Natural killer cell treated with Interleukin-12 subunit alpha and Interleukin-12 subunit beta and Interleukin-15 and Interleukin-18, amount 100 ng/mL, for 72 hours (primary cell): ENCODE data around the gene ZMYM2. TPM values are rescaled to one million over a fixed set of nuclear protein-coding genes. Genes with fewer than 3 reads are reported as not detected.
"Not testable (repeated sequence)": the region's sequence is repeated elsewhere in the genome, so short reads cannot be mapped to it uniquely, and the experiment has no call there.

Experiments used
- ATAC-seq, 2 donors: fragments of 150-1000 bp; cut with Tn5 transposase in 1 of 2; sonication (Bioruptor Pico), chemical (Tn5 transposase) in 1 of 2; 2 replicates each; pipeline ENCODE4 v1.10.0; 2021
- DNase-seq: peaks from one replicate; pipeline ENCODE4 v3.0.0; 2022; ENCODE audit warnings: low spot score
- H3K27ac Mint-ChIP-seq, 2 donors: 1 replicate in 1 of 2; 2 replicates in 1 of 2; pipeline ENCODE4 v1.8.0; 2022; ENCODE audit warnings: mixed read lengths in 2 of 2, mild to moderate bottlenecking in 1 of 2, moderate library complexity in 1 of 2
- H3K27me3 Mint-ChIP-seq, 2 donors: 1 replicate in 1 of 2; 2 replicates in 1 of 2; pipeline ENCODE4 v1.8.0; 2022; ENCODE audit warnings: mixed read lengths in 2 of 2
- H3K36me3 Mint-ChIP-seq: one replicate; pipeline ENCODE4 v1.8.0; 2022; ENCODE audit warnings: mixed read lengths
- H3K4me1 Mint-ChIP-seq, 2 donors: 1 replicate in 1 of 2; 2 replicates in 1 of 2; pipeline ENCODE4 v1.8.0; 2022; ENCODE audit warnings: low read depth in 2 of 2, mixed read lengths in 2 of 2, mild to moderate bottlenecking in 1 of 2
- H3K4me3 Mint-ChIP-seq: one replicate; pipeline ENCODE4 v1.8.0; 2022; ENCODE audit warnings: mixed read lengths
- H3K9me3 Mint-ChIP-seq: 2 replicates; pipeline ENCODE4 v1.8.0; 2022; ENCODE audit warnings: mixed read lengths
- total RNA-seq, 2 donors: library from RNA; stranded (reverse); gene quantifications; one replicate each; pipeline ENCODE4 v1.2.3, GENCODE V29; 2022

Gene ZMYM2
- total RNA-seq, 2 donors from 2014 or later, result 37.7 to 56.7 TPM

DNA sequence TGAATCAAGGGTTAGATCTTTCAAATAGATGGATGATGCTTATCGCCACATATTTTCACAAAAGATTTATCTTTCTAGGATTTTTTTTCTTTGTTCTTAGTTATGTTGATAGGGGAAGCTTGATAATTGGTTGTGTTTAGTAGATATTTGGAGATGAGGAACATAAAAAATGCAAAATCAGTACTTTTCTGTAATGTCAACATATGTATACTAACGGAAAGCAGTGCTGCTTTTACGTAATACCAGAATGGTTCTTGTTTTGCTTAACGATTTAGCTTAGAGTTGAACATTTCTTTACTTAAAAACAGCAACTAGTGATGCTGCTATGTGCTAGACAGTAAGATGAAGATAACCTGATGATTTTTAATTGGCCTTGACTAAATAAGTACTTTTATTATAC is 3.0 kb downstream of the ZMYM2 start:
- Mint-ChIP-seq H3K27ac (peak overlapping the region; percentile 11 to 88), H3K36me3 (no peaks in the 10 kb centered on the region), H3K4me3 (peak overlapping the region; percentile 53), H3K9me3 (no peaks in the 10 kb centered on the region), H3K4me1 (peaks cover 13 to 21% of the 10 kb centered on the region in 2 donors), H3K27me3 (no peaks in the 10 kb centered on the region)
- DNase-seq (no peak), ATAC-seq (no peak)

- H3K36me3 Mint-ChIP-seq, result peaks cover 2% of the 10 kb centered on the region
- DNase-seq, result no peak
- peaks cover 15 to 24% of the 10 kb centered on the region in 2 donors for H3K4me1 Mint-ChIP-seq
- no peaks in the 10 kb centered on the region for H3K9me3 Mint-ChIP-seq
- ATAC-seq, result no peak
- no peak overlapping the region for H3K4me3 Mint-ChIP-seq
- H3K27me3 Mint-ChIP-seq, result no peaks in the 10 kb centered on the region
- H3K27ac Mint-ChIP-seq, result peak overlapping the region in 1 of 2 donors; percentile 88
Measured at GRCh38 chr13:19961924-19962323, 3.4 kb downstream of the ZMYM2 start.

DNA sequence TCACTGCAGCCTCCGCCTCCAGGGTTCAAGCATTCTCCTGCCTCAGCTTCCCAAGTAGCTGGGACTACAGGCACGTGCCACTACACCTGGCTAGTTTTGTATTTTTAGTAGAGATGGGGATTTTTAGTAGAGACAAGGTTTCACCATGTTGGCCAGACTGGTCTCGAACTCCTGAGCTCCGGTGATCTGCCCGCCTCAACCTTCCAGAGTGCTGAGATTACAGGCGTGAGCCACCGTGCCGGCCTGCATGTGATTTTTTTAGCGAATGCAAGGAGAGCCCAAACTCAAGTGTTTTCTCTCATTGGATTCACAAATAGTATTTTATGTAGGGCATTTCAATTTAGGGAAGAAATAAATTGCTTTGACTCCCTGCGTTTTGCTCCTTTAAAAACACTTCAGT is 4.4 kb downstream of the ZMYM2 start:
- Mint-ChIP-seq H3K9me3 (no peaks in the 10 kb centered on the region), H3K27ac (peak overlapping the region in 1 of 2 donors; percentile 48), H3K4me1 (peaks cover 17 to 27% of the 10 kb centered on the region in 2 donors), H3K4me3 (no peak overlapping the region), H3K27me3 (no peaks in the 10 kb centered on the region), H3K36me3 (peaks cover 6% of the 10 kb centered on the region)
- DNase-seq (no peak), ATAC-seq (no peak)

DNA sequence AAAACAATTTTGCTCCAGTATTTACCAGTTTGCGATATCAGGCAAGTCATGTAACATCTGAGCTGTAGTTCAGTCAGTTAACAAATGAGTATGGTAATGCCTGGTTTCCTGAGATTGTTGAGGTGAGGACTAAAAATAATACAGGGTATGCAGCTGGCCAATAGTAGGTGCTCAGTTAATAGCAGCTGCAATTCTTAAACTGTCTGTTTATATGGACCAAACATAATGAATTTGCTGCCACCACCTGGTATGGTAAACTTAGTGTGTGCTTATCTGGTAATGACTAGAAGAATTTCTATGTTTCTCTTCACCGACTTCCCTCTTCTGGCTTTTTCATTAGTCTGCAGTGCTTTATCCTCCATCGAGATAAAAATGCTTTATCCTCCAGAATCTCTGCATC is 9.1 kb downstream of the ZMYM2 start:
- DNase-seq (no peak), ATAC-seq (no peak)
- H3K36me3 Mint-ChIP-seq, result peaks cover 6% of the 10 kb centered on the region
- H3K4me3 Mint-ChIP-seq, result no peak overlapping the region
- H3K27me3 Mint-ChIP-seq, result no peaks in the 10 kb centered on the region
- H3K27ac Mint-ChIP-seq, result no peak overlapping the region
- H3K4me1 Mint-ChIP-seq, result peaks cover 7 to 10% of the 10 kb centered on the region in 2 donors
- no peaks in the 10 kb centered on the region for H3K9me3 Mint-ChIP-seq

DNA sequence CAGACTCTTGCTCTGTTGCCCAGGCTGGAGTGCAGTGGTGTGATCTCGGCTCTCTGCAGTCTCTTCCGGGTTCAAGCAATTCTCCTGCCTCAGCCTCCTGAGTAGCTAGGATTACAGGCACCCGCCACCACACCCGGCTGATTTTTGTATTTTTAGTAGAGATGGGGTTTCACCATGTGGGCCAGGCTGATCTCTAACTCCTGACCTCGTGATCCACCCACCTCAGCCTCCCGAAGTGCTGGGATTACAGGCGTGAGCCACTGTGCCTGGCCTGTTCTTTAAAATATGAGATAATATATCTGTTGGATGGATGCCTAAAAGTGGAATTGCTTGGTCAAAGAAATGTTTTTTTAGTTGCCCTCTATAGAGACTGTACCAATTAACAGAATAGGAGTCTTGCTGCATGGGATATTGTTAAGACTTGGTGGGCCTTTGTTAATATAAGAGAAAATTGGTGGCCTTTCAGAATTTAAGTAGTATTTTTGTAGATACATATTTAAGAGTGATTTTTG is 16.0 kb downstream of the ZMYM2 start:
- H3K4me1 Mint-ChIP-seq, result peaks cover 10 to 22% of the 10 kb centered on the region in 2 donors
- not testable (repeated sequence) for ATAC-seq
- peaks cover 23% of the 10 kb centered on the region for H3K36me3 Mint-ChIP-seq

GRCh38 chr13:19978831-19979437 is 20.4 kb downstream of the ZMYM2 start:
- peaks cover 6% of the 10 kb centered on the region for H3K9me3 Mint-ChIP-seq
- ATAC-seq (no peak), DNase-seq (no peak)
- H3K4me3 Mint-ChIP-seq, result no peak overlapping the region
- H3K27me3 Mint-ChIP-seq, result no peaks in the 10 kb centered on the region
- no peak overlapping the region for H3K27ac Mint-ChIP-seq
- peaks cover 19 to 30% of the 10 kb centered on the region in 2 donors for H3K4me1 Mint-ChIP-seq
- peaks cover 24% of the 10 kb centered on the region for H3K36me3 Mint-ChIP-seq

More for the DNA sequence above, 16.0 kb downstream of the ZMYM2 start:
- not testable (repeated sequence) for H3K27ac Mint-ChIP-seq, DNase-seq, H3K4me3 Mint-ChIP-seq, H3K9me3 Mint-ChIP-seq, H3K27me3 Mint-ChIP-seq

DNA sequence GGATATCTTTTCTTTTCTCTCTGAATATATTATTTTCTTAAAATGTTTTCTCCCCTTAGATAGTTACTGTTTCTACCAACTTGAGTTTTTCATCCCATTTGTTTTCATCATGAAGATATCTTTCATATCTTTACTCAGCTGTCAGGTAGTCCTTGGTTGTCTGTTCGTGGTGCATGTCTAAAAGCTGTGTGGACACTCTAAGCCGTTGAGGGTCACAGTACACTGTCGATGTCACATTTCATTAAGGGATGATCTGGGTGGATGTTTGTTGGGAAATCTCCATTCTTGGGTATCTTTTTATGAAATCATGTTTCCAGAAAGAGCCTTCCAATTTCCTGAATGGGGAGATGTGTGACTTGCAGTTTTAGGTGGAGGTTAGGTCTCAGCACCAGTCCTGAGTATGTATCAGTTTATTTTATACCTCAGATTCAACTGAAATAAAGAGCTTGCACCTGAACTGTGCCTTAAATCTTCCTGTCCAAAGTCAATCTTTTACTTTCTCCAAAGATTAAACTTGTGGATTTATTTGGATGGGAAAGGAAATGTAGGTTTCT is 23.2 kb downstream of the ZMYM2 start:
- no peak for DNase-seq
- Mint-ChIP-seq H3K4me3 (no peak overlapping the region), H3K27ac (peak overlapping the region in 1 of 2 donors; percentile 56), H3K27me3 (no peaks in the 10 kb centered on the region), H3K9me3 (peaks cover 6% of the 10 kb centered on the region), H3K4me1 (peaks cover 17 to 21% of the 10 kb centered on the region in 2 donors), H3K36me3 (peaks cover 12% of the 10 kb centered on the region)
- ATAC-seq, result no peak

DNA sequence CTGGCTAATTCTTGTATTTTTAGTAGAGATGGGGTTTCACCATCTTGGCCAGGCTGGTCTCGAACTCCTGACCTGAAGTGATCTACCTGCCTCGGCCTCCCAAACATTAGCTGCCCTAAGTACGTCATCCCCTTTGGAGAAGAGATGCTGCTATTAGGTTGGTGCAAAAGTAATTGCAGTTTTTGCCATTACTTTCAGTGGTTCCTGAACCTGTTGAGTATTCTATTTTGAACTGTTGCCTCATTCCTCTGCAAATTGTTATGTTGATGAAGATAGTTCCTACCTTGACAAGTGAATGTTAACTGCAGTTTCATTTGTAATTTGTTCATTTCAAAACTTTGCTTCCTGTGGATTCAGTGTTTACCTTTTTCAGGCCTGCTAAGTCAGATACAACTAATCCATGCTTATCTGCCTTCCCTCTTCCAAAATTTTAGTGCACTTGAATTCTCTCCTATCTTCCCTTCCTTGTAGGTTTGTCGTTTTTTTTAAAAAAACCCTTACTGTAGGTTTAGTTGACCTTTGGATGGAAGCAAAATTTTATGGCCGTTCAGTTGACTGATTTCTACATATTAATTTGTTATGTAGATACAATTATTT is 24.0 kb downstream of the ZMYM2 start:
- H3K36me3 Mint-ChIP-seq, result peaks cover 12% of the 10 kb centered on the region
- H3K4me1 Mint-ChIP-seq, result peaks cover 17 to 20% of the 10 kb centered on the region in 2 donors
- H3K27ac Mint-ChIP-seq, result no peak overlapping the region
- no peak overlapping the region for H3K4me3 Mint-ChIP-seq
- DNase-seq (no peak), ATAC-seq (no peak)
- H3K27me3 Mint-ChIP-seq, result no peaks in the 10 kb centered on the region
- peaks cover 6% of the 10 kb centered on the region for H3K9me3 Mint-ChIP-seq

DNA sequence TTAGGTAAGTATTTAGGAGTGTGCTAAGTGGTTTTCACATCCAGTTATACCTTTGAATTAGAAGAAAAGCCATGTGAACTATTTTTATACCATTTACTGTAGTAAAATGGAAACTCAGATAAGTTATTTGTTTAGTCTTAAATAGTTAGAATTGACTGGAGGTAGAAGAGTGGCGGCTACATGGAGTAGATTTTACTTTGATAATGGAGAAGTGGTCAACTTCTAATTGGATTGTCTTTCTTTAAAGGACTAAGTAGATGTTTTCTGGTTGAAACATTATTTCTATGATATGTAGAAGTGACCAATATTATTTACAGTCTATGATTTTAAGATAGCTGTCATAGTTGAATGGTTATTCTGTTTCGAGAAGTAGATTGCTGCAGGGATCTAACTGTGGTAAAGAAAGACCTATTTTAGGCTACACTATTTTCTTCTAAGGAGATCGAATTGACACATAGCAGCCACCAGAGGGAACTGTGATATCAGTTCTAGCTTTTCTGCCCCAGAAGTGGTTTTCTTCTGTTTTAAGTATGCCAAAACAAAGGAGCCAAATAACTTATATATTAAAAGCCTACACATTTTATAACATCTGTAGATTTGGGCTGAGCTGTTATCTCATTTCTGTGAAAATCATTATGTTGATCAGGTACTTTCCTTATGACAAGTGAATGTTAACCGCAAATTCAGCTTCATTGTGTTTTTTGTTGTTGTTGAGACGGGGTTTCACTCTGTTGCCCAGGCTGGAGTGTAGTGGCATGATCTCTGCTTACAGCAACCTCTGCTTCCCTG is 26.1 kb downstream of the ZMYM2 start:
- Mint-ChIP-seq H3K36me3 (peaks cover under 1% of the 10 kb centered on the region), H3K27me3 (no peaks in the 10 kb centered on the region), H3K4me3 (no peak overlapping the region), H3K9me3 (no peaks in the 10 kb centered on the region), H3K4me1 (peaks cover 14 to 21% of the 10 kb centered on the region in 2 donors), H3K27ac (peak overlapping the region in 1 of 2 donors; percentile 63)
- ATAC-seq (peak in 1 of 2 donors; percentile 51), DNase-seq (no peak)

- Mint-ChIP-seq H3K4me1 (peaks cover 19 to 27% of the 10 kb centered on the region in 2 donors), H3K36me3 (no peaks in the 10 kb centered on the region), H3K27ac (peak overlapping the region in 1 of 2 donors; percentile 63), H3K27me3 (no peaks in the 10 kb centered on the region), H3K9me3 (no peaks in the 10 kb centered on the region), H3K4me3 (no peak overlapping the region)
- ATAC-seq (no peak), DNase-seq (no peak)
Measured at GRCh38 chr13:19985219-19985556, 26.7 kb downstream of the ZMYM2 start.

GRCh38 chr13:19991531-19991930 is 33.0 kb downstream of the ZMYM2 start:
- Mint-ChIP-seq H3K4me3 (no peak overlapping the region), H3K4me1 (peaks cover 21 to 25% of the 10 kb centered on the region in 2 donors), H3K27me3 (no peaks in the 10 kb centered on the region), H3K36me3 (peaks cover 14% of the 10 kb centered on the region), H3K27ac (no peak overlapping the region), H3K9me3 (no peaks in the 10 kb centered on the region)
- no peak for ATAC-seq
- no peak for DNase-seq

DNA sequence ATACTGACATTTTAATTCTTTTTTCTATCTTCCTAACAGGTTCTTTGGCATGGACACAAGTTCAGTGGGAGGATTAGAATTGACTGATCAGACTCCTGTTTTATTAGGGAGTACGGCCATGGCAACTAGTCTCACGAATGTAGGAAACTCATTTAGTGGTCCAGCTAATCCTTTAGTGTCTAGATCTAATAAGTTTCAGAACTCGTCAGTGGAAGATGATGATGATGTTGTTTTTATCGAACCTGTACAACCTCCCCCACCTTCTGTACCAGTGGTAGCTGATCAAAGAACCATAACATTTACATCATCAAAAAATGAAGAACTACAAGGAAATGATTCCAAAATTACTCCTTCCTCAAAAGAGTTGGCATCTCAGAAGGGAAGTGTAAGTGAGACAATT is 34.5 kb downstream of the ZMYM2 start:
- DNase-seq, result no peak
- Mint-ChIP-seq H3K4me3 (no peak overlapping the region), H3K9me3 (no peaks in the 10 kb centered on the region), H3K4me1 (peaks cover 21 to 28% of the 10 kb centered on the region in 2 donors), H3K27me3 (no peaks in the 10 kb centered on the region), H3K36me3 (peaks cover 17% of the 10 kb centered on the region), H3K27ac (no peak overlapping the region)
- no peak for ATAC-seq

GRCh38 chr13:19998960-19999359 is 40.4 kb downstream of the ZMYM2 start:
- ATAC-seq (no peak), DNase-seq (no peak)
- Mint-ChIP-seq H3K27ac (no peak overlapping the region), H3K4me3 (no peak overlapping the region), H3K27me3 (no peaks in the 10 kb centered on the region), H3K36me3 (peaks cover 15% of the 10 kb centered on the region), H3K4me1 (peaks cover 23 to 32% of the 10 kb centered on the region in 2 donors), H3K9me3 (no peaks in the 10 kb centered on the region)
